GM10266 (cell line): ENCODE data around the gene CD40LG.

ENCODE experiments used
- DNase-seq: peaks from one replicate; pipeline ENCODE4 v3.0.0; 2012; ENCODE audit errors: extremely low spot score
- TF ChIP-seq, protein P1 (sequence below): IDR thresholded peaks from 2 replicates; pipeline ENCODE4 v1.5.1; 2012; ENCODE audit warnings: mild to moderate bottlenecking, low read depth; ENCODE audit not compliant: control insufficient read depth, insufficient read depth; ENCODE audit errors: missing control alignments

CD40LG gene

DNA sequence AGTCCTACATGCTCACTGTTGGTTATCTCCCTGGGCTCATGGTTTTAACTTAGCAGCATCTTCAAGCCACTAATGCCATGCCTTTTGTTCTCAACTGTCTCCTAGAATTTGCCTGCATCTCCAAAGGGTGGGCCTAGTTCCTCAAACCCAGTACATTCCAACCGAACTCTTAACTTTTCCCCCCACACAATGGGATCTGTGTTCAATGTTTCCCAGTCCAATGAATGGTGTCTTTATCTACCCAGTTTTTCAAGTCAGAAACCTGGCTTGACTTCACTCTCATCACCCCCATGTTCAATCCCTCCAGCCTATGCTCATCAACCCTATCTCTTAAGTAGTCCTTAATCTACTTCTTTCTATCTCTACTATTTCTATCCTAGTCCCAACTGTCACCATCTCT lies 12.9 kb downstream of the CD40LG start:
- TF ChIP-seq, protein P1, sequence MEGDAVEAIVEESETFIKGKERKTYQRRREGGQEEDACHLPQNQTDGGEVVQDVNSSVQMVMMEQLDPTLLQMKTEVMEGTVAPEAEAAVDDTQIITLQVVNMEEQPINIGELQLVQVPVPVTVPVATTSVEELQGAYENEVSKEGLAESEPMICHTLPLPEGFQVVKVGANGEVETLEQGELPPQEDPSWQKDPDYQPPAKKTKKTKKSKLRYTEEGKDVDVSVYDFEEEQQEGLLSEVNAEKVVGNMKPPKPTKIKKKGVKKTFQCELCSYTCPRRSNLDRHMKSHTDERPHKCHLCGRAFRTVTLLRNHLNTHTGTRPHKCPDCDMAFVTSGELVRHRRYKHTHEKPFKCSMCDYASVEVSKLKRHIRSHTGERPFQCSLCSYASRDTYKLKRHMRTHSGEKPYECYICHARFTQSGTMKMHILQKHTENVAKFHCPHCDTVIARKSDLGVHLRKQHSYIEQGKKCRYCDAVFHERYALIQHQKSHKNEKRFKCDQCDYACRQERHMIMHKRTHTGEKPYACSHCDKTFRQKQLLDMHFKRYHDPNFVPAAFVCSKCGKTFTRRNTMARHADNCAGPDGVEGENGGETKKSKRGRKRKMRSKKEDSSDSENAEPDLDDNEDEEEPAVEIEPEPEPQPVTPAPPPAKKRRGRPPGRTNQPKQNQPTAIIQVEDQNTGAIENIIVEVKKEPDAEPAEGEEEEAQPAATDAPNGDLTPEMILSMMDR: no peak
- DNase-seq: no peak

DNA sequence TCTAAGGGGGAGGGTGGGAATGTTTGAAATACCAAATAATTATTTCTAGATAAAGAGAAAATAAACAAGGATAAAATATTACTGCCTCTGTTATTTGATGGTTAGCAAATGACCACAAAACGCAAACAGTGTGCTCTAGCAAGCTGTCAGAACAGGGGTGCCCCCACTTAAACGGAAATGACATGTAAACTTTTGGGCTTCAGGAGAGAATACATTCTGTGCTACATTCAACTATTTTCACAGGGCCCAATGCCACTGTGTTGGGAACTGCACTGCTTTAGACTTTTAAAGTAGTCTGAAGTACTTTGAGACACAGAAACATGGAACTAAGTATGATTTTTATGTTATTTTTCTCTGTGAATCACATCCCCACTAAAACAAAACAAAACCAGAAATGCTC lies 14.1 kb downstream of the CD40LG start:
- TF ChIP-seq, protein P1: no peak
- no peak for DNase-seq

DNA sequence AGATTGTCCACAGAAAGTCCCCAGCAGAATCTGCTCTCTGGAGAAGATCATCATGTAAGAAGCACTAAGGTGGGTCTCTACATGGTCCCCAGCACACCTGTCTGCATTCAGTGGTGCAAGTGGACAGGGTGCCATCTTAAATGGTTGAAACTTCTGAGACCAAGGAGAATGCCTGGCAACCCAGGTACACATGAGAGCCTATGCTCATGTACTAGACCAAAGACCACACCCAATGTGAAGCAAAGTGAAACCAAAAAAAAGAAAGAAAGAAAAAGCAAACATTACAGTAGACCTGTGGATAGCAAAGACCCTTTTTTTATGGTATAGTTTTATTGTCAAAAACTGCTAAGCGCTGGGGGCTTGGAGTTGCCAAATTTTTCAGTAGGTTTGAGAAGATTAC lies 15.0 kb downstream of the CD40LG start:
- DNase-seq: no peak
- TF ChIP-seq, protein P1: no peak

DNA sequence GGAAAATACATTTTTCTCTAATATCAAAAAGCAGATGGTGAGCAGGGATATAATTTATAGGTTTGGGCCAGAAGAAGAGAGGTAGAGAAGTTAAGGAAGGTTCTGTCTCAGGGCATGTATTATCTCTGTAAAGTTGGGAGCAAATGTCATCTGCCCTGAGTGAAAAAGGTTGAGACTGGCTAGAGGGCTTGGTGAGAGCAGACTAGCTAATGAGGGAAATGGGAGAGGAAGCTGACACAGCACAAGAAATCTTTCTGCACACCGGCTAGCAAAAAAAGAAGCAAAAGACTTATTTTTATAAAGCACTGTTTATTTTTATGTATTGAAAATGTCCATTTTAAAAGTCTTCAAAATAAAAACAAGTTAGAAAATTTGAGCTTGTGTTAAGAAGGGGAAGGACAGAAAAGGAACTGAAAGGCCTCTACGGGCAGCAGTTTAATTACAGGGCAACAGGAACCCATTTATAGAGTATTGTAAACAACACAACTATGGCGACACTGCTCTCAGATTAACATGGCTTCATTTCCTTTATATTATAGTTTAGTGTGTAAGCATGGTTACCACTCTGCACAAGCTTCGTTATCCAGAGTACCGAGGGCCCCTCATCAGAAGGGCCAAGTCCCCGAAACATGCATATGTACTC lies 17.4 kb downstream of the CD40LG start:
- TF ChIP-seq, protein P1: no peak
- DNase-seq: no peak

DNA sequence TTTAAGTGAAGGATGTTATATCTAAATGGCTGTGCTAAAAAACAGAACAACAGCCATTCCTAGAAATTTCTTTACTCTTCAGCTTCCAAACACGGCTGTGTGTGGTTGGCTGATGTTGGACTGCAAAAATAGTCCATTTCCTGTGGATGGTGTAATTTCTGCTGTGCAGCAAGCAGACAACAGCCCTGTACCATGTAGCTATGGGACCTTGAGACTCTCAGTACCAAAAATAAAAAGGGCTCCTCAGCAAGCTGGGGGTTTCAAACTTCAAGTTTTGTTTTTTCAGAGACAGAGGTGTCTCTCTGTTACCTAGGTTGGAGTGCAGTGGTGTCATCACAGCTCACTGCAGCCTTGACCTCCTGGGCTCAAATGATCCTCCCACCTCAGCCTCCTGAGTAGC lies 18.1 kb downstream of the CD40LG start:
- TF ChIP-seq, protein P1: no peak
- DNase-seq: no peak

DNA sequence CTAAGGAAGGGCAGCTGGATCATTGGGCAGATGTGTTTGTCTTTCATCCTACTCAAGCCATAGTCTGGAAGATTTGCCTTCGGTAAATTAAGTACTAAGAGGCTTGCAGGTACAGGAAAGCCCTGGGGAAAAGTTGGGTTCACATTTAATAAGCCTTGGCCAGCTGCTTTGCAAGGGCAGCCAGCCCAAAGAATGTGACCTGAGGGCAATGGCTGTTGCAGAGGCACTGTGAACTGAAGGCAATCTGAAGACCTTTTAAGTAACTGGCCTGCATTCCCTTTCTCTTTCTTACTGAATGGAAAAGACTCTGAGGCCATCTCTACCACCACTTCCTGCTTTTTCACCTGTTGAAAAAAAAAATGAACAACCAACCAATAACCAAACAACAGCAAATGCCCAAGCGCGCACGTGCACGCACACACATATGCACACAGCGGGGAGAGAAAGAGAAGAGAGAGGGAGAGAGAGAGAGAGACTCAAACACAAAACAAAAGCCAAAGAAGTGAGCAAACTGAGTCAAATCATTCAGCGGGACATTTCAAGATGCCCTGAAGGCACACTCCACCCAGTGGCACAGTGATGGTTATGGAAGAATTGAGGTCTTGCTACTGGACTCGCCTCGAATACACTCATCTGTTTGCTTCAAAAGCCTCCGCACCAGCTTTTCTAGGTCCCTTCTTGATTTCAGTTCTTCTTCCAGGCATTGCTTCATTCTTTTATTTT lies 19.6 kb downstream of the CD40LG start:
- DNase-seq: no peak
- TF ChIP-seq, protein P1: no peak

DNA sequence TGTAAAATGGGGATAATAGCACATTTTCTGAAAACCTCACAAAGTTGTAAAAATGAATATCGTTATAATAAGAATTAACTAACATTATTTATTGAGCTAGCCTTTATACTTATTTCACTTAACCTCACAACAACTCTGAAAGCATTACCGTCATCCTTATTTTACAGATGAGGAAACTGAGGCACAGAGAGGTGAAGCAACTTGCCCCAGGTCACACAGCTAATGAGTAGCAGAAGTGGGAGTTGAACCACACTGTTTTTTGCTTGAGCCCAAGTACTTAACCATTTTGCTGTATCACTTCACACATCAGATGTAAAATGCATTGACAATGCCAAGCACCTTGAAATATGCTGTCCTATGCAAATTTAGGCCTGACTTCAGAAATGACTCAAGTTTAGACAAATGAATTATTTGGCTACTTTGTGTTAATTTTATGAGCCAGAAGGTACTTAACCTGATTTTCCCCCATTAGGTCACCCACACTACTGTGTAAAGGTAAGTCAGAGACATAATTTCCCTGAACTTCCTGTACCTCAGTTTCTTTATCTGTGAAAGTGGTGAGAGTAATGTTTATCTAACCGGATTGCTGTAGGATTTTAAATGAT lies 23.1 kb downstream of the CD40LG start:
- TF ChIP-seq, protein P1: no peak
- DNase-seq: no peak
